Activated naive CD8-positive, alpha-beta T cell (primary cell): ENCODE measurements around the gene BDH1.

Experiments used
- H3K27ac Mint-ChIP-seq: one replicate; pipeline ENCODE4 v1.8.0; 2021; ENCODE audit warnings: mixed read lengths
- H3K27me3 Mint-ChIP-seq: one replicate; pipeline ENCODE4 v1.8.0; 2021; ENCODE audit warnings: mixed read lengths
- H3K36me3 Mint-ChIP-seq: one replicate; pipeline ENCODE4 v1.8.0; 2021; ENCODE audit warnings: mixed read lengths
- H3K4me1 Mint-ChIP-seq: one replicate; pipeline ENCODE4 v1.8.0; 2021; ENCODE audit warnings: low read depth, mixed read lengths
- H3K4me3 Mint-ChIP-seq: one replicate; pipeline ENCODE4 v1.8.0; 2021; ENCODE audit warnings: mild to moderate bottlenecking, mixed read lengths
- H3K9me3 Mint-ChIP-seq: one replicate; pipeline ENCODE4 v1.8.0; 2021; ENCODE audit warnings: low read depth, mixed read lengths

BDH1 gene

GRCh38 chr3:197500812-197501211, 55.0 kb downstream of the BDH1 start:
- Mint-ChIP-seq H3K4me3 (no peak overlapping the region), H3K4me1 (no peaks in the 10 kb centered on the region)

GRCh38 chr3:197499427-197499826, 56.3 kb downstream of the BDH1 start:
- Mint-ChIP-seq H3K36me3 (no peaks in the 10 kb centered on the region), H3K4me3 (no peak overlapping the region), H3K9me3 (no peaks in the 10 kb centered on the region), H3K27ac (no peak overlapping the region), H3K27me3 (no peaks in the 10 kb centered on the region), H3K4me1 (no peaks in the 10 kb centered on the region)

More at GRCh38 chr3:197500812-197501211, 55.0 kb downstream of the BDH1 start:
- Mint-ChIP-seq H3K36me3 (no peaks in the 10 kb centered on the region), H3K9me3 (no peaks in the 10 kb centered on the region), H3K27ac (no peak overlapping the region), H3K27me3 (no peaks in the 10 kb centered on the region)

GRCh38 chr3:197498499-197499241, 57.1 kb downstream of the BDH1 start:
- no peaks in the 10 kb centered on the region for H3K27me3 Mint-ChIP-seq
- H3K27ac Mint-ChIP-seq, result no peak overlapping the region
- no peak overlapping the region for H3K4me3 Mint-ChIP-seq
- no peaks in the 10 kb centered on the region for H3K9me3 Mint-ChIP-seq
- H3K4me1 Mint-ChIP-seq, result no peaks in the 10 kb centered on the region
- no peaks in the 10 kb centered on the region for H3K36me3 Mint-ChIP-seq

DNA sequence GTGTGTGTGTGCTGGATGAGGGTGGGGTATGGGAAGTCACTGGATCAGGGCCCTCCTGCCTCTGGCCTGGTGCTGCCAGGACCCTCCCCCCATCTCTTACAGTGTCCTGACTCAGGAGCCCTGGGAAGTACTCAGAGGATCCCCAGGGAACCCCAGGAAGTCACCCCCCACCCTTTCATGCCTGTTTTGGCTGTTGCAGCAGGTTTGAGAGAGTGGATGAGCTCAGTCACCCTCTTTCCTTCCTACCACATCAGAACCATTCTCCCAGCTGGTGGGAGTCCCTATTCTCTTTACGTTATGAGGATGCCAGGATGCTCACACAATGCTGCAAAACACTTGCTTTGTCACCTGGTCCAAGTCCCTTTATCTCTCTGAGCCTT, 59.0 kb downstream of the BDH1 start:
- Mint-ChIP-seq H3K27me3 (no peaks in the 10 kb centered on the region), H3K9me3 (no peaks in the 10 kb centered on the region), H3K4me1 (no peaks in the 10 kb centered on the region), H3K36me3 (no peaks in the 10 kb centered on the region), H3K4me3 (no peak overlapping the region), H3K27ac (no peak overlapping the region)

DNA sequence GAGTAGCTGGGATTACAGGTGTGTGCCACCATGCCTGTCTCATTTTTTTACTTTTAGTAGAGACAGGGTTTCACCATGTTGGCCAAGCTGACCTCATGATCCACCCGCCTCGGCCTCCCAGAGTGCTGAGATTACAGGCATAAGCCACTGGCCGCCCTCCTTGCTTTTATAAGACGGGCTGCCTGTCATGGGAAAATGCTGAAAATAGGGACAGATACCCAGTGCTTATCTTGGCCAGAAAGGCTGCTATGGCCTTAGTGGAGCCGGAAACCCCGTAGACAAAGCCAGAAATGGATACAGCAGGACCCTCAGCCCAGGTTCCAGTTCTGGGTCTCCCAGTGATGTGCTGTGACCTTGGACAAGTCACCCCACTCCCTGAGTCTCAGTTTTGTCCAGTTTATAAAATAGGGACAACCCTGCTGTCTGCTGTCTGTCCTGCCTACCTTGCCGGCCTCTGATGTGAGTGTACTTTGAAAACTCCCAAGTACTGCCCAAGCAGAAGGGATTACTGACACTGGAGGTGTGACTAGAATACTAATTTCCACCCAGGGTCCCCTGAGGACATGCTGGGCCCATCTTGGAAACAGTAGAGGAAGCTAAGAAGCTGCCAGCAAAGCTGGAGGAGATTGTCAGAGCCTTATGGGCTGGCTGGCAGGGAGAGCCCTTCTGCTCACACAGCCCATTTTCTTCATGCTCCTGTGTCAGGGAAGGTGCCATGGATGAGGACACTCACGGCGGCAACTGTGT, 59.6 kb downstream of the BDH1 start:
- Mint-ChIP-seq H3K27me3 (no peaks in the 10 kb centered on the region), H3K4me1 (no peaks in the 10 kb centered on the region), H3K9me3 (no peaks in the 10 kb centered on the region), H3K36me3 (no peaks in the 10 kb centered on the region), H3K27ac (no peak overlapping the region), H3K4me3 (no peak overlapping the region)

DNA sequence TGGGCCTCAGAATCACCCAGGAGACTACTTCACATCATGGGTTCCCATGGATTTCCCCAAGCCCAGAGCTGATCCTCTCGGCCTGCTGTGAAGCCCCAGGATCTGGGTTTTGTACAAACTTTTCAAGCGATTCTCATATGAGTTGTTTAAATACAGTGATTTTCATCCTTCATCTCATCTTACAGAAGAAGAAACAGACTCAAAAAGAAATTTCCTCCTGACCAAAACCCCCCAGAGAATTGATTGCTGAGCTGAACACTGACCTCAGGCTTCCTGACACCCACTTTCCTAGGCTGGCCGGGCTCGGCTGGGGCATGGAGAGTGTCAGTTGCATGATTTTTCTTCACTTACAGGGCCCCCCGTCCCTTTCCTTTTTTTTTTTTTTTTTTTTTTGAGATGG, 60.3 kb downstream of the BDH1 start:
- H3K27me3 Mint-ChIP-seq, result no peaks in the 10 kb centered on the region
- H3K4me1 Mint-ChIP-seq, result no peaks in the 10 kb centered on the region
- H3K4me3 Mint-ChIP-seq, result no peak overlapping the region
- H3K9me3 Mint-ChIP-seq, result no peaks in the 10 kb centered on the region
- H3K27ac Mint-ChIP-seq, result no peak overlapping the region
- no peaks in the 10 kb centered on the region for H3K36me3 Mint-ChIP-seq

DNA sequence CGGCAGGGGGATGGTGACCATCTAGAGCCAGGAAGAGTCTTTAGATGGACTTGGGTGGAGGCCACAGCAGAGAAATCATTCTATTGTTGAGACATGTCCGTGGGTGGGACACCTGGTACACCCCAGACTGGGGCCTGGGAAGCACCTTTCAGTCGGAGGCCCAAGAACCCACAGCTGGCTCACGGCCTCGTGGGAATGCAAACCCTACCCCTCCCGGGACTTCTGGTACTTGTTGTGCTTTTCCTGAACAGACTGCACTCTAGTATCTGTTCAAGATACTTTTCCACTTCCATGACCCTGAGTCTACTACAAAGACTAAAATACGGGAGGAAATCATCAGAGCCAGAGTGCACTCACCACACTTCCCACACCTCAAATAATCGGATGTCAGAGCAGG, 60.7 kb downstream of the BDH1 start:
- Mint-ChIP-seq H3K27ac (no peak overlapping the region), H3K4me3 (no peak overlapping the region), H3K36me3 (no peaks in the 10 kb centered on the region), H3K27me3 (no peaks in the 10 kb centered on the region), H3K9me3 (no peaks in the 10 kb centered on the region), H3K4me1 (no peaks in the 10 kb centered on the region)

- H3K27ac Mint-ChIP-seq, result no peak overlapping the region
- no peaks in the 10 kb centered on the region for H3K4me1 Mint-ChIP-seq
- H3K4me3 Mint-ChIP-seq, result no peak overlapping the region
- no peaks in the 10 kb centered on the region for H3K9me3 Mint-ChIP-seq
- H3K27me3 Mint-ChIP-seq, result no peaks in the 10 kb centered on the region
- H3K36me3 Mint-ChIP-seq, result no peaks in the 10 kb centered on the region
These were observed 61.3 kb downstream of the BDH1 start for GRCh38 chr3:197494366-197495058.

DNA sequence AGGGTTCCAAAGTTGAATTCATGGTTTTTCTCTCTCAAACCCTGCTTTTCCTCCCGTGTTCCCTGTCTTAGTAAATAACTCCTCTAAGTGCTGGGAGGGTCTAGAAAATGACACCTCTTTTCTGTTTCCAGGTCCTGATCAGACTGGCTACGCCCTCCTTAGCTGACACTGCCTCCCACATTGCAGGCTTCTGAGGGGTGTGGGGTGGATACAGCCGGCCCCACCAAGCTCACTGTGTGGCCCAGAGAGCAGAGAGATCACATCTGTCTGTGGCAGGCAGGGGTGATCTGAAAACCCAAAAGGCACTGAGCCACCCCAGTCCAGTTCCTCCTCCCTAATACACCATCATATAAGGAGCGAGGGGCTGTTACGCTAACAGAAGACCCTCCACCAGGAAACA, 62.7 kb downstream of the BDH1 start:
- H3K36me3 Mint-ChIP-seq, result no peaks in the 10 kb centered on the region
- no peak overlapping the region for H3K27ac Mint-ChIP-seq
- H3K4me3 Mint-ChIP-seq, result no peak overlapping the region
- no peaks in the 10 kb centered on the region for H3K9me3 Mint-ChIP-seq
- no peaks in the 10 kb centered on the region for H3K4me1 Mint-ChIP-seq
- no peaks in the 10 kb centered on the region for H3K27me3 Mint-ChIP-seq

- Mint-ChIP-seq H3K9me3 (no peaks in the 10 kb centered on the region), H3K36me3 (no peaks in the 10 kb centered on the region), H3K27me3 (no peaks in the 10 kb centered on the region), H3K27ac (no peak overlapping the region), H3K4me3 (no peak overlapping the region), H3K4me1 (no peaks in the 10 kb centered on the region)
These were observed 63.7 kb downstream of the BDH1 start for GRCh38 chr3:197491923-197492664.

DNA sequence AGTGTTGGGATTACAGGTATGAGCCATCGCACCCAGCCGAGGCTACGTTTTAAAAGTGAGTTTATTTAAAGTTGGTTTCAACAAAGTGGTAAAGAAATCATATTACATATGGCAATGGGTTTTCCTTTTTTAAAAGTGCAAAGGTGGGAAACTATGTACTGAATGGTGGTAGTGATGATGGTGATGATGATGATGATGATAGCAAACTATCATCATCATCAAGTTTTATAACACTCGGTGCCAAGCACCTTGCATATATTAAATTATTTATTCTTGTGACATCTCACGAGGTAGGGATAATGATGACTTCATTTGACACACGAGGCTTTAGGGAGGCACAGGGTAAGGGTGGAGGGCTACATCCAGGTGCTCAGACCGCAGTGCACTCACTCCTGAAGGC, 64.3 kb downstream of the BDH1 start:
- H3K4me1 Mint-ChIP-seq, result no peaks in the 10 kb centered on the region
- no peak overlapping the region for H3K27ac Mint-ChIP-seq
- H3K27me3 Mint-ChIP-seq, result no peaks in the 10 kb centered on the region
- no peaks in the 10 kb centered on the region for H3K36me3 Mint-ChIP-seq
- H3K9me3 Mint-ChIP-seq, result no peaks in the 10 kb centered on the region
- no peak overlapping the region for H3K4me3 Mint-ChIP-seq

GRCh38 chr3:197490098-197491058, 65.4 kb downstream of the BDH1 start:
- H3K27me3 Mint-ChIP-seq, result no peaks in the 10 kb centered on the region
- H3K4me3 Mint-ChIP-seq, result no peak overlapping the region
- H3K9me3 Mint-ChIP-seq, result no peaks in the 10 kb centered on the region
- no peak overlapping the region for H3K27ac Mint-ChIP-seq
- no peaks in the 10 kb centered on the region for H3K36me3 Mint-ChIP-seq
- H3K4me1 Mint-ChIP-seq, result no peaks in the 10 kb centered on the region

DNA sequence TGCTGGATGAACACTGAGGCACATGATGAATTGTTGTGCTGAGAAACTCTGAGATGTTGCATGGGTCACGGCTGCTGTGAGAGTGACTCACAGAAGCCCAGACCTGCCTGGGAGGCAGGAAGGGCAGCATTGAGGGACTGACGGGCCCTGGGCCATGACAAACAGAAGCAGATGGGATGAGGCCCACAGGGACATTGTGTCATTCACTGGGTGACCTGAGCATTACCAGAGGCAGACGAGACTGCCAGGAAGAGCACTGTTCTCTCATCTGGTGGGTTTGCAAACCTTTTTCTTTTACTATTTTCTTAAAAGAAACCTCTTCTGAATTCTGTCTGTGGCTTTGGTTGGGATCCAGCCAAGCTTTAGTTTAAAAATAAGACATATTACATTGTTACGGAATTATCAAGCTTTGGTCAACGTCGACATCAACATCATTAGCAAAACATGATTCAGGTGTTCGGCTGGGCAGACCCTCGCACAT, 67.8 kb downstream of the BDH1 start:
- H3K9me3 Mint-ChIP-seq, result no peaks in the 10 kb centered on the region
- H3K27ac Mint-ChIP-seq, result no peak overlapping the region
- H3K4me3 Mint-ChIP-seq, result no peak overlapping the region
- H3K36me3 Mint-ChIP-seq, result no peaks in the 10 kb centered on the region
- no peaks in the 10 kb centered on the region for H3K4me1 Mint-ChIP-seq
- H3K27me3 Mint-ChIP-seq, result no peaks in the 10 kb centered on the region

- Mint-ChIP-seq H3K36me3 (no peaks in the 10 kb centered on the region), H3K9me3 (no peaks in the 10 kb centered on the region), H3K4me1 (no peaks in the 10 kb centered on the region), H3K4me3 (no peak overlapping the region), H3K27me3 (no peaks in the 10 kb centered on the region), H3K27ac (no peak overlapping the region)
These were observed 68.9 kb downstream of the BDH1 start for GRCh38 chr3:197486861-197487260.
